ENCODE results near the gene ANKRD22. TPM values are rescaled to one million over a fixed set of nuclear protein-coding genes. Genes with fewer than 3 reads are reported as not detected.

Gene ANKRD22
- total and polyA plus RNA-seq, 2 of the 8 experiments (the other 6 are each of a cell fraction or from before 2014, with no cell fraction given) = 0.68 TPM; not detected in 1

GRCh38 chr10:88787463-88787862 lies 64.2 kb downstream of the ANKRD22 start:
- Histone ChIP-seq H3K56ac (replicated peaks; ENCODE audit: insufficient read length, low read depth, low read length) (no peak overlapping the region), H3K27me3 (replicated peaks in 1 of 4; ENCODE audit: control insufficient read depth in 3 of 4, extremely low read depth in 1 of 4, insufficient read depth in 3 of 4, low read length in 3 of 4) (no peaks in the 10 kb centered on the region), H3K23me2 (ENCODE audit: low read depth, low read length) (no peaks in the 10 kb centered on the region), H3K36me3 (ENCODE audit: control insufficient read depth in 2 of 4, insufficient read depth in 4 of 4, low read length in 3 of 4) (no peaks in the 10 kb centered on the region; a peak in 1 of 8 replicates), H3K4me2 (ENCODE audit: insufficient read depth in 1 of 2, low read depth in 2 of 2, low read length in 2 of 2) (no peak overlapping the region), H3K23ac (ENCODE audit: insufficient read length) (no peak overlapping the region), H2BK20ac (ENCODE audit: low read length) (no peak overlapping the region), H3K4me1 (replicated peaks in 1 of 4; ENCODE audit: control insufficient read depth in 3 of 4, insufficient read depth in 4 of 4, low read length in 3 of 4) (no peaks in the 10 kb centered on the region), H3K18ac (ENCODE audit: extremely low read depth, low read length) (no peak overlapping the region), H2BK15ac (ENCODE audit: low read length) (no peak overlapping the region), H2BK5ac (ENCODE audit: low read depth, low read length) (no peak overlapping the region), H3K4ac (replicated peaks; ENCODE audit: insufficient read length, low read depth, low read length) (no peak overlapping the region), H2AFZ (ENCODE audit: low read length) (no peak overlapping the region), H2BK120ac (replicated peaks; ENCODE audit: low read depth, low read length) (no peak overlapping the region), H3K9ac (replicated peaks in 1 of 4; ENCODE audit: extremely low read depth in 1 of 4, low read depth in 3 of 4, low read length in 3 of 4) (no peak overlapping the region), H3K9me3 (ENCODE audit: insufficient read depth in 2 of 2, low read depth in 1 of 2, low read length in 1 of 2) (no peaks in the 10 kb centered on the region), H3K79me2 (ENCODE audit: control insufficient read depth in 1 of 2, insufficient read depth in 2 of 2, low read length in 2 of 2) (no peaks in the 10 kb centered on the region), H3K14ac (ENCODE audit: insufficient read length) (no peak overlapping the region), H4K20me1 (replicated peaks in 1 of 2; ENCODE audit: control insufficient read depth in 1 of 2, insufficient read depth in 2 of 2, low read length in 2 of 2) (no peaks in the 10 kb centered on the region), H4K8ac (ENCODE audit: extremely low read depth, insufficient read depth, low read length) (no peak overlapping the region), H4K91ac (replicated peaks; ENCODE audit: insufficient read length, low read length) (no peak overlapping the region), H3K27ac (ENCODE audit: low read depth, low read length) (no peak overlapping the region), H4K5ac (ENCODE audit: insufficient read length, low read depth, low read length) (no peak overlapping the region), H3K79me1 (ENCODE audit: low read depth, low read length) (no peaks in the 10 kb centered on the region), H2BK12ac (ENCODE audit: low read depth, low read length) (no peak overlapping the region), H2AK5ac (ENCODE audit: low read depth, low read length) (no peak overlapping the region), H3K4me3 (ENCODE audit: extremely low read depth in 1 of 4, insufficient read depth in 2 of 4, low read depth in 3 of 4, low read length in 4 of 4) (no peak overlapping the region)
- FAIRE-seq (no peak), DNase-seq (ENCODE audit: low read depth in 1 of 2, low spot score in 2 of 2) (no peak)
- ChIA-PET CTCF (ENCODE audit: partially characterized antibody) (interaction anchor here (0.9 to 2.0 kb wide), 10 partner anchors 10 to 147 kb away, joined by 3 to 9 read pairs (median 4); no protein-coding TSS in a partner anchor), POLR2A (ENCODE audit: partially characterized antibody) (no interaction called here)
- WGBS, 2 experiments (ENCODE audit: extremely low coverage in 1 of 2, insufficient coverage in 1 of 2, insufficient read length in 1 of 2, insufficient replicate concordance in 2 of 2, low coverage in 1 of 2, low lambda C conversion rate in 2 of 2, missing lambda C conversion rate in 1 of 2) = 91% methylated on average over 5 of the region's 5 CpGs; no CpG with 5 or more reads in 1 of the 2 experiments
- TF ChIP-seq PHF8 (conservative IDR thresholded peaks at IDR 0.05; ENCODE audit: low read depth, low read length) = no peak
- TF ChIP-seq ASH2L (IDR thresholded peaks at IDR 0.05; ENCODE audit: low read length) = no peak
- no peak for TF ChIP-seq ATF3 (IDR thresholded peaks at IDR 0.05; ENCODE audit: insufficient read depth, low read depth, low read length)
- no peak for TF ChIP-seq GABPA (IDR thresholded peaks at IDR 0.05; ENCODE audit: borderline replicate concordance, insufficient read depth, low read length)
- no peak for TF ChIP-seq RFX5 (IDR thresholded peaks at IDR 0.05; ENCODE audit: borderline replicate concordance, low read depth, low read length)
- no peak for TF ChIP-seq ATF2 (IDR thresholded peaks at IDR 0.05; ENCODE audit: low read length)
- no peak for TF ChIP-seq CREB1 (IDR thresholded peaks at IDR 0.05)
- no peak for TF ChIP-seq CHD1 (IDR thresholded peaks at IDR 0.05; ENCODE audit: low read depth, low read length)
- TF ChIP-seq SIN3A (conservative IDR thresholded peaks at IDR 0.05 in 1 of 2, IDR thresholded peaks at IDR 0.05 in 1 of 2; ENCODE audit: low read depth in 1 of 2, low read length in 2 of 2) = no peak
- no peak for TF ChIP-seq MAX (IDR thresholded peaks at IDR 0.05)
- no peak for TF ChIP-seq KDM4A (IDR thresholded peaks at IDR 0.05; ENCODE audit: low read depth, low read length, severe bottlenecking)
- no peak for TF ChIP-seq KDM1A (IDR thresholded peaks at IDR 0.05; ENCODE audit: borderline replicate concordance, low read length)
